TTC549 (cell line): ENCODE measurements around the gene CELA3B.
"Not testable (repeated sequence)": the region's sequence is repeated elsewhere in the genome, so short reads cannot be mapped to it uniquely, and the experiment has no call there.

Experiments
- FAIRE-seq: peaks from 2 replicates; lab custom pipeline; 2012; peaks lifted over from hg19 to GRCh38; lab: Jason Lieb, UNC

Gene CELA3B

DNA sequence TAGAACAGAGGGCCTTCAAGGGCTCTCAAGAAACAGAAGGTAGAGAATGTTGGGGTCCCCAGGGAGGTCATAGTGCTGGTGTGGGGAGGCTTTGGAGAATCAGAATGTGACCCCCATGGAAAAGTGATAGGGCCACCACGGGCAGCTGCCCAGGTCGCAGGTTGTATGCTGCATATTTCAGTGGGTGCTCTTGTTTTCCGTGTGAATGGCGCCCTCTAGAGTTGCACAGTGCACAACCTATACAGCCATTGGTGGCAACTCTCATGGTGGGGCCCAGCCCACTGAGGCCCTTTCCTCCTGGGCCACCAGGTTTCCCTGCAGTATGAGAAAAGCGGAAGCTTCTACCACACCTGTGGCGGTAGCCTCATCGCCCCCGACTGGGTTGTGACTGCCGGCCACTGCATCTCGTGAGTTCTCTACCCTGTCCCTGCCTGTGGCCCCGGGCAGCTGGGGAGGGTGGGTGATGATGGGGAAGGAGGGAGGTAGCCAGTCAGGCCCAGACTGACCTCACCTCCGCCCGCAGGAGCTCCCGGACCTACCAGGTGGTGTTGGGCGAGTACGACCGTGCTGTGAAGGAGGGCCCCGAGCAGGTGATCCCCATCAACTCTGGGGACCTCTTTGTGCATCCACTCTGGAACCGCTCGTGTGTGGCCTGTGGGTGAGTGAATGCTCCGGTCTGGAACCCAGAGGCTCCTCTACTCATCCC lies 3.8 kb downstream of the CELA3B start:
- not testable (repeated sequence) for FAIRE-seq

DNA sequence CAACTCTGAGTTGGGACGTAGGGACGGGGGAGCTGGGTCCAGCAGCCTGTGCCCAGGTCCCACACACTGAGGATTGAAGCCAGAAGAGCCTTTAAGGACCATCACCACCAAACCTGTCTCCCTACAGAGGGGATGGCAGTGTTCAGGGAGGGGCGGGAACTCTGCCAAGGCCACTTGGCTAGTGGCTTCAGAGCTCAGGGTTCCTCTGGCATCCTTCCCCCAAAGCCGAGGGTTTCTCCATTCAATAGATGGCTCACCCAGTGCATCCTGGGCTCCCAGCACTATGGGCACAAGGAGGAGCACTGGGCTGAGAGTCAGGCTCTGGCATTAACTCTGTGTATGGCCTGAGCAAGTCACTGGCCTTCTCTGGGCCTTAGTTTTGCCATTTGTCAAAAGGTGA lies 4.4 kb downstream of the CELA3B start:
- FAIRE-seq: not testable (repeated sequence)

DNA sequence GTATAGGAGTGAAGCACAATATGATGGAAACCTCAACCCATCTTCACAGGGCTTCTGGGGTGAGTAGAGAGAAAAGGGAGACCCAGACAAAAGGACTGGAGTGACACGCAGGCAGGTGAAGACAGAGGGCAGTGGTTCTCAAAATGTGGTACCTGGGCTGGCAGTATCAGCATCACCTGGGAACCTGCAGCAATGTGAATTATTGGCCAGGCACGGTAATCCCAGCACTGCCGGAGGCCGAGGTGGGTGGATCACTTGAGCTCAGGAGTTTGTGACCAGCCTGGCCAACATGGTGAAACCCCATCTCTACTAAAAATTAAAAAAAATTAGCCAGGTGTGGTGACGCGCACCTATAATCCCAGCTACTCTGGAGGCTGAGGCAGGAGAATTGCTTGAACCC lies 5.3 kb downstream of the CELA3B start:
- not testable (repeated sequence) for FAIRE-seq

DNA sequence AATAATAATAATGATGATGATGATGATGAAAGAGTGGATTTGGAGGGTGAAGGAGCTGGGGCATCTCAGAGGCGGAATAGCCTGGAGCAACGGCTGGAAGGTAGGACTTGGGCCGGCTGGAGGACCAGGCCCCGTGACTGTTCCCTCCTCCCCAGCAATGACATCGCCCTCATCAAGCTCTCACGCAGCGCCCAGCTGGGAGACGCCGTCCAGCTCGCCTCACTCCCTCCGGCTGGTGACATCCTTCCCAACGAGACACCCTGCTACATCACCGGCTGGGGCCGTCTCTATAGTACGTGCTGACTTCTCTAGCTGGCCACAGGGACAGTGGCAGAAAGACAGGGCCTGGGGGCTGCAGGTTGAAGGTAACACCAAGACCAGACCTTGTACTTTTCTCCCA lies 6.7 kb downstream of the CELA3B start:
- FAIRE-seq: not testable (repeated sequence)

DNA sequence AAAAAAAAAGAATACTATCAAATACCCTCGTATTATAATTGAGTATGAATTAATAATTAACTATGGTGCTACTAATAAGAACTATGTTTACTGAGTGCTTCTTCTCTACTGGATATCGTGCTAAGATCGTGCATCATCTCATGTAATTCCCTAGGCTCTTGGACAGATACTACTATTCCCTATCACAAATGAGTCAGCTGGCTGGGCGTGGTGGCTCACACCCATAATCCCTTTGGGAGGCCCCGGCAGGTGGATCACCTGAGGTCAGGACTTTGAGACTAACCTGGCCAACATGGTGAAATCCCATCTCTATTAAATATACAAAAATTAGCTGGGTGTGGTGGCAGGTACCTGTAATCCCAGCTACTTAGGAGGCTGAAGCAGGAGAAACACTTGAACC lies 9.1 kb downstream of the CELA3B start:
- FAIRE-seq: not testable (repeated sequence)

DNA sequence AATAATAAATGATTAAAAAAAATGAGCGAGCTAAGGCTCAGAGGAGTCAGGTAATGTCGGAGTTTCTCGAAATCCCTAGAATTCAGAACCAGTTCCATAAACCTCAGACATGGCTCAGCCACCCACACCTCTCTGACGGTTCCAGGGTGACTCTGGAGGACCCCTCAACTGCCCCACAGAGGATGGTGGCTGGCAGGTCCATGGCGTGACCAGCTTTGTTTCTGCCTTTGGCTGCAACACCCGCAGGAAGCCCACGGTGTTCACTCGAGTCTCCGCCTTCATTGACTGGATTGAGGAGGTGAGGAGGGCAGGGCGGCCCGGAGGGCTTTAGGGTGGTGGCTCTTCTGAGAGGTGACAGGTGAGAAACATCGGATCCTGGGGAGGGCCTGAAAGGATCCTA lies 9.6 kb downstream of the CELA3B start:
- not testable (repeated sequence) for FAIRE-seq

GRCh38 chr1:21989672-21990393 lies 13.0 kb downstream of the CELA3B start:
- FAIRE-seq: not testable (repeated sequence)

DNA sequence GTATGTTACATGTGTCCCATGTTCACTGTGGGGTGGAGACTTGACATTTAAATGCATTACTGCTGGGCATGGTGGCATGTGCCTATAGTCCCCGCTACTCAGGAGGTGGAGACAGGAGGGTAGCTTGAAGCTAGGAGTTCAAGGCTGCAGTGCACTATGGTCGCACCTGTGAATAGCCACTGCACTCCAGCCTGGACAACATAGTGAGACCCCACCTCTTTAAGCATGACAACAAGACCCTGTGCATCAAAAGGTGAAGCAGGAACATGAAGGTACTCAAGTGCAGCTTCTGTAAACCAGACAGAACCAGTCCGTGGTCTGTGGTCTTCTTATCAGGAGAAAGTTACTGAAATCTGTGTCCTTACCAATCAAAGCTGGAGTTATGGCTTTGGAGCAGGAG lies 15.4 kb downstream of the CELA3B start:
- not testable (repeated sequence) for FAIRE-seq

- FAIRE-seq: not testable (repeated sequence)
Measured at GRCh38 chr1:21994716-21995115, 17.9 kb downstream of the CELA3B start.

DNA sequence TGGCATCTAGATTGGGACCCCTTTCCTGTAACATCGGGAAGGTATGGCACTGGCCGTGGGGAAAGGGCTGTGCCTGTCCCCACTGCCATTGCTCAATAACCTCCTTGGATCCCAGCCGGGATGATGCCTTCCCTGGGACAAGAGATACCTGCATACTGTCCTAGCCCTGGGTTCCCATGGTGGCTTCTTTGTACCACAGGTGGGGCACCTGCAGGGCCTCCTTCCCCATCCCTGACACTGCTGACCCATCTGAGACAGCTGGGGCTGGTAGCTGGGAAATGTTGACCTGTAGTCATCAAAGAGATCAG lies 19.8 kb downstream of the CELA3B start:
- not testable (repeated sequence) for FAIRE-seq

GRCh38 chr1:21997891-21998623 lies 21.2 kb downstream of the CELA3B start:
- FAIRE-seq: not testable (repeated sequence)

GRCh38 chr1:21998624-21999294 lies 21.9 kb downstream of the CELA3B start:
- FAIRE-seq: not testable (repeated sequence)

- not testable (repeated sequence) for FAIRE-seq
Measured at GRCh38 chr1:21999645-22000044, 22.8 kb downstream of the CELA3B start.

- FAIRE-seq: no peak
Measured at GRCh38 chr1:22001409-22001808, 24.6 kb downstream of the CELA3B start, which contains the start of gene CELA3A. CELA3A (plus strand) TSS chr1:22001657; CDS start chr1:22001675, 18 bp downstream.

DNA sequence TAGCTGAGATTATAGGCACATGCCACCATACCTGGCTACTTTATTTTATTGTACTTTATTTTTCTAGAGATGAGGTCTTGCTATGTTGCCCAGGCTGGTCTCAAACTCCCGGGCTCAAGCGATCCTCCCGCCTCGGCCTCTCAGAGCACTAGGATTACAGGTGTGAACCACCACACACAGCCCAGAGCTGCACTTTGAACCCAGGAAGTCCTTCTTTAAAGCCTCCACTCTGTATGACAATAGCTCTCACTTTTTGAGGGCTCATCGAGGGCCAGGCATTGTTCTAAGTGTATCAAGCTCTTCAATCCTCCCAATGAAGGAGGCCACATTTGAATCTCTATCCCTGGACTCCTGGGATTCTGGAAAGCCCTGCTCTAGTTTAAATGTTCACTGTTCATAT lies 25.6 kb downstream of the CELA3B start:
- not testable (repeated sequence) for FAIRE-seq

DNA sequence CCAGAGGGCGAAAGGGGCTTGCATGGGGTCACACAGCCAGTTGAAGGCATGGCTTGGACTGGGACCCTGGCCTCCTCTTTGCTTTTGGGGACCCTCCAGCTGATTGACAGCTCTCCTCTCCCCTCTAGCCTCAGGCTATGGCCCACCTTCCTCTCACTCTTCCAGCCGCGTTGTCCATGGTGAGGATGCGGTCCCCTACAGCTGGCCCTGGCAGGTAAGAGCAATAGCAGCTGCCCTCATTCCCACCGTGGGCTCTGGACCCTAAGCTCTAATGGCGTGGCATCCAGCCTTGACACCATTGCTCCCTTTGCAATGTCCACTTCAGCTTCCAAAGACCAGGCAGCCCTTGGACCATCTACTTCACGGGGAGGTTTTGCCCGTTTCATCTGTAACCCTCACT lies 26.1 kb downstream of the CELA3B start:
- not testable (repeated sequence) for FAIRE-seq

- not testable (repeated sequence) for FAIRE-seq
Measured at GRCh38 chr1:22003959-22004358, 27.1 kb downstream of the CELA3B start.

DNA sequence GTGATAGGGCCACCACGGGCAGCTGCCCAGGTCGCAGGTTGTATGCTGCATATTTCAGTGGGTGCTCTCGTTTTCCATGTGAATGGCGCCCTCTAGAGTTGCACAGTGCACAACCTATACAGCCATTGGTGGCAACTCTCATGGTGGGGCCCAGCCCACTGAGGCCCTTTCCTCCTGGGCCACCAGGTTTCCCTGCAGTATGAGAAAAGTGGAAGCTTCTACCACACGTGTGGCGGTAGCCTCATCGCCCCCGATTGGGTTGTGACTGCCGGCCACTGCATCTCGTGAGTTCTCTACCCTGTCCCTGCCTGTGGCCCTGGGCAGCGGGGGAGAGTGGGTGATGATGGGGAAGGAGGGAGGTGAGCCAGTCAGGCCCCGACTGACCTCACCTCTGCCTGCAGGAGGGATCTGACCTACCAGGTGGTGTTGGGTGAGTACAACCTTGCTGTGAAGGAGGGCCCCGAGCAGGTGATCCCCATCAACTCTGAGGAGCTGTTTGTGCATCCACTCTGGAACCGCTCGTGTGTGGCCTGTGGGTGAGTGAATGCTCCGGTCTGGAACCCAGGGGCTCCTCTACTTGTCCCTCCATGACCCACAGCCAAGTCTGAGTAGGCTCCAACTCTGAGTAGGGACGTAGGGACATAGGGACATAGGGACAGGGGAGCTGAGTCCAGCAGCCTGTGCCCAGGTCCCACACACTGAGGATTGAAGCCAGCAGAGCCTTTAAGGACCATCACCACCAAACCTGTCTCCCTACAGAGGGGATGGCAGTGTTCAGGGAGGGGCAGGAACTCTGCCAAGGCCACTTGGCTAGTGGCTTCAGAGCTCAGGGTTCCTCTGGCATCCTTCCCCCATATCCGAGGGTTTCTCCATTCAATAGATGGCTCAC lies 28.7 kb downstream of the CELA3B start:
- not testable (repeated sequence) for FAIRE-seq

GRCh38 chr1:22006736-22007135 lies 29.9 kb downstream of the CELA3B start:
- FAIRE-seq: not testable (repeated sequence)

DNA sequence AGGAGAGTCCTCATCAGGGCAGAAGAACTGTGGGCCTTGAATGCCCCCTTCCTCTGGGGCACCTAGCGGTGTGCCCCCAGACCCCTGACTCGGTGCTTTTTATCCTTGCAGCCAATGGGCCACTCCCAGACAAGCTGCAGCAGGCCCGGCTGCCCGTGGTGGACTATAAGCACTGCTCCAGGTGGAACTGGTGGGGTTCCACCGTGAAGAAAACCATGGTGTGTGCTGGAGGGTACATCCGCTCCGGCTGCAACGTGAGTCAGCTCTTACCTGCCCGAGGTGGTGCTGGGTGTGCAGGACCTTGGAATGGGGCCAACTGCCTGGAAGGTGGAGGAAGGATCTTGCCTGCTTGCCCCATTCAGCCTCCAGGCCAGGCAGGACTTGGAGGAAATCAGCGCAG lies 30.4 kb downstream of the CELA3B start:
- FAIRE-seq: not testable (repeated sequence)

GRCh38 chr1:22009566-22009965 lies 32.7 kb downstream of the CELA3B start:
- FAIRE-seq: not testable (repeated sequence)
